GM12892 (cell line): ENCODE data around the gene RGS7.

Experiments used
- DNase-seq: peaks from one replicate; pipeline ENCODE4 v3.0.0; 2011; ENCODE audit not compliant: insufficient read length
- FAIRE-seq: peaks from 2 replicates; lab custom pipeline; 2011; peaks lifted over from hg19 to GRCh38; lab: Jason Lieb, UNC
- POLR2A ChIP-seq: IDR thresholded peaks from 2 replicates; pipeline ENCODE4 v1.6.1; 2011; ENCODE audit warnings: low read depth, low read length, control low read depth
- POLR2AphosphoS5 ChIP-seq: IDR thresholded peaks from 2 replicates; pipeline ENCODE4 v1.6.1; 2011; ENCODE audit warnings: low read depth, low read length, control low read depth
- TAF1 ChIP-seq: IDR thresholded peaks from 2 replicates; pipeline ENCODE4 v1.6.1; 2011; ENCODE audit warnings: low read depth, mild to moderate bottlenecking, control low read depth, low read length, borderline replicate concordance

The RGS7 gene

GRCh38 chr1:240823357-240823756, 533.6 kb downstream of the RGS7 start:
- FAIRE-seq, result no peak
- DNase-seq, result no peak
- no peak for TF ChIP-seq POLR2A
- TF ChIP-seq POLR2AphosphoS5, result no peak
- TF ChIP-seq TAF1, result no peak

- no peak for FAIRE-seq
- DNase-seq, result no peak
- TF ChIP-seq TAF1, result no peak
- no peak for TF ChIP-seq POLR2A
- TF ChIP-seq POLR2AphosphoS5, result no peak
Observed at GRCh38 chr1:240821925-240822324, 535.1 kb downstream of the RGS7 start.

DNA sequence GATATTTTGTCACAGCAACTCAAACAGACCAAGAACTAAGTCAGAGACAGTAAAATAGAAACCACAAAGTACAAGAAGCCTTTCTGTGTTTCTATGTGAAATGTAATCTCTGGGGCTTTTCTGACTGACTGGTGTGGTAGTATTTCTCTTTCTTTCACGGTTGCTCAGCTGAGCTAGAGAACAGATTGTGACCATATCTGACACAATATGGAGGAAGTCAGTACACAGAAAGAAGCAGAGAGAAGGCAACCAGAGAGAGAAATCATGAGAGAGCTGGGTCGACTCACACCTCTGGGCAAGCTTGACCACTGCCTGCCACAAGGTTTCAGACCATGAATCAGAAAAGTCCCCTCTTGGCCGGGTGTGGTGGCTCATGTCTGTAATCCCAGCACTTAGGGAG, 536.2 kb downstream of the RGS7 start:
- no peak for FAIRE-seq
- TF ChIP-seq POLR2AphosphoS5 (no peak), TAF1 (no peak), POLR2A (no peak)
- no peak for DNase-seq

GRCh38 chr1:240816472-240816871, 540.5 kb downstream of the RGS7 start:
- DNase-seq (no peak), FAIRE-seq (no peak)
- TF ChIP-seq TAF1 (no peak), POLR2A (no peak), POLR2AphosphoS5 (no peak)

- TF ChIP-seq POLR2AphosphoS5 (no peak), POLR2A (no peak), TAF1 (no peak)
- FAIRE-seq, result no peak
- DNase-seq, result no peak
Observed at GRCh38 chr1:240813720-240814119, 543.3 kb downstream of the RGS7 start.

DNA sequence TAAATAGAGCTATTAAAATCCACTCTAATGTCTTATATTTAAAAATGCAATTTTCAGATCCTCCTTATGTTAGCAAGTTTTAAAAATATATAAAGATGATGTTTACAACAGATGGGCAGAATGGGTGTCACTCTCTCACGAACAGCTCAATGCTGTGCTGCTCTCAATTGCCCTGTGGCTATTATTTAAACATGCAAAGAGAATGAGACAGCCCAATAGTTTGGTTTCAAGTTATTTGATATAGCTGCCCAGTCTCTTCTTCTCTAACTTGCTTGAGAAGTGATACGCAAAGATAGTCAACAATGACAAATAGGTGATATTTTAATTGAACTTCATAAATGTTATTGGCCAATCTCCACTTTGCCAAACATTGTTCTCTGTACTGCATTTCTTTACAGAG, 545.7 kb downstream of the RGS7 start:
- FAIRE-seq, result no peak
- no peak for DNase-seq
- TF ChIP-seq POLR2A, result no peak
- no peak for TF ChIP-seq TAF1
- no peak for TF ChIP-seq POLR2AphosphoS5

DNA sequence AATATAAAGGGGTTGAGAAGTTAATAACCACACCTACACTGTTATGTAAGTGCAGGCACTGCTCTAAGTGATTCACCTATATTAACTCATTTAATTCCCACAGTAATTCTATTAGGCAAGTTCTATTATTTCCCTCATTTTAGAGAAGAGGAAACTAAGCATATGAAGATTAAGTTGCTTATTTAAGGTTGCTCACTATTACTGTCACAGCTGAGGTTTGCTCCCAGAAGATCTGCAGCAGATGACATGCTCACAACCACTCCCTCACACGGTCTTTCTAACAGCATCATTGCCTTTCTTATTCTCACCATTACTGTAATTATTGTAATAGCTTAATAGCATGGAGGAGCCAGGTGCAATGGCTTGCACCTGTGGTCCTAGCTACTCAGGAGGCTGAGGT, 548.6 kb downstream of the RGS7 start:
- TF ChIP-seq POLR2A, result no peak
- no peak for TF ChIP-seq POLR2AphosphoS5
- no peak for TF ChIP-seq TAF1
- no peak for DNase-seq
- FAIRE-seq, result no peak

DNA sequence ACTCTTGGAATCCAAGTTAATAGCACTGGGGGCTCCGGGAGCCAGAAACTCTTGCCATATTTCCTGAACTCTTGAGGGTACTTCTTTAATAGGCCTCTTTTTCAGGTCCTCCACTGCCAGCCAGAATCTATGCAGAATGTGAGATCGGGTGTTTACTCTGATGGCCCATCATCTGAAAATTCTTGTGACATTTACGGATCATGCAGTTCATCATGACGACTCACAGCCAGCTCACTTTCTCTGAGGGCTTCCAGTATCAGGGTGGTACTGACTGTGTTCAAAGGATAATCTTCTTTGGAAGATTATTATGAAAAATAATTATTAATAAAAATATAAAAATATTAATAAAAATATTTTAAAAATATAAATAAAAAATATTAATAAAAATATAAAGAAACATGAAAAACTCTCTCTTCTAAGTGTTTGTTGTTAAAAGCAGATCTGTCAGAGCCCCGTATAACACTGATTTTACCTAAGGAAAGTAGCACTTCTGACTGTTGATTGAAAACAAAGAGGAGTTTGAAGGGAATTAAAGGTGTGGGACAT, 550.7 kb downstream of the RGS7 start:
- DNase-seq (no peak), FAIRE-seq (no peak)
- TF ChIP-seq POLR2A, result no peak
- TF ChIP-seq POLR2AphosphoS5, result no peak
- TF ChIP-seq TAF1, result no peak

- FAIRE-seq (no peak), DNase-seq (no peak)
- no peak for TF ChIP-seq POLR2AphosphoS5
- TF ChIP-seq TAF1, result no peak
- no peak for TF ChIP-seq POLR2A
Observed at GRCh38 chr1:240804475-240804874, 552.5 kb downstream of the RGS7 start.

DNA sequence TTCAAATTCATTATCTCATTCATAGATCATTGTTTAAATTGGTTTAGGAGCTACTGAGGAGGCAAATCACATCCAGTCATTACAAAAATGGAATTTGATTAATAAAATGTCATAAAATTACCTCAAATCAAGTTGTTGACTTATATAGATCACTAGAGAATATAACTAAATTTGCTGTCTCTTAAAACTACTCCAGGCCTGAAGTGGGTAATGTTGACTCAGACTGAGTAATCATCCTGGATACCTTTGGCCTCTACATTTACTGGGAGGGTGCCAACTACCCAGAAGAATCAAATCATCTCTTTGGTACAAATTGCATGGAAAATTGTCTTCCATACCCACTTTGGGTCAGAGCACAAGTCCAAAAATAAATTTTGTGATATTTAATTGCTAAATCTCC, 553.9 kb downstream of the RGS7 start:
- DNase-seq, result no peak
- TF ChIP-seq POLR2AphosphoS5 (no peak), POLR2A (no peak), TAF1 (no peak)
- no peak for FAIRE-seq

- FAIRE-seq (no peak), DNase-seq (no peak)
- no peak for TF ChIP-seq POLR2A
- TF ChIP-seq POLR2AphosphoS5, result no peak
- no peak for TF ChIP-seq TAF1
Observed at GRCh38 chr1:240802271-240802670, 554.7 kb downstream of the RGS7 start.

DNA sequence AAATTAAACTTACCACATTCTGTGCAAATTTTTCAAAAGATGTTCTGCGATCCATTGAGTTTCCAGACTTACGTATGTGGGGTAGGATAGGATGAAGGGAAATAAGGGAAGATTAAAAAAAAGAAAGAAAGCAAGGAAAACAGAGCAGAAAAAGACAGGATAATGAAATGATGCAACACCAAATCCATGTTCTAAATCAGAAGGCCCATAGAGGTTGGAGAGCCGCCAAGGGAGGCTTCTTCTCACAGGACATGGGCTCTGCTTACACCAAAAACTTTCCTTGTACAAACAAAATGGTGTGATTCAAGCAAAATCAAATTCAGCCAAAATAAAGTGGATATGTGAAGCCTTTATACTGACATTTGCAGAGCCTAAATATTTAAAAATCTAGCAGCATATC, 555.6 kb downstream of the RGS7 start:
- TF ChIP-seq POLR2AphosphoS5 (no peak), POLR2A (no peak), TAF1 (no peak)
- DNase-seq (no peak), FAIRE-seq (no peak)
